ENCODE measurements around the gene IMPG2.

DNA sequence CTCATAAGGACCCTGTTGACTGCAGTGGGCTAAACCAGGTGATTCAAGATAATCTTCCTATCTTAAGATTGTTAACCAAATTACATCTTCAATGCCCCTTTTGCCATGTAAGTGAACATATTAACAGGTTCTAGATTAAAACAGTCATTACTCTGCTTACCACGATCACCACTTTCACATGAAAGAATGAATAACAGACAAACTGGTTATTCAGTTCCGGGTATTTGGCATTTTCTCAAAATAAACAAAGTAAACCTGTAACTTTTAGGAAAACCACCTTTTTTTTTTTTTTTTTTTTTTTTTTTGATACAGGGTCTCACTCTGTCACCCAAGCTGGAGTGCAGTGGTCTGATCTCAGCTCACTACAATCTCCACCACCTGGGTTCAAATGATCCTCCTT, 131.2 kb downstream of the IMPG2 start:
- TF ChIP-seq, protein P1, sequence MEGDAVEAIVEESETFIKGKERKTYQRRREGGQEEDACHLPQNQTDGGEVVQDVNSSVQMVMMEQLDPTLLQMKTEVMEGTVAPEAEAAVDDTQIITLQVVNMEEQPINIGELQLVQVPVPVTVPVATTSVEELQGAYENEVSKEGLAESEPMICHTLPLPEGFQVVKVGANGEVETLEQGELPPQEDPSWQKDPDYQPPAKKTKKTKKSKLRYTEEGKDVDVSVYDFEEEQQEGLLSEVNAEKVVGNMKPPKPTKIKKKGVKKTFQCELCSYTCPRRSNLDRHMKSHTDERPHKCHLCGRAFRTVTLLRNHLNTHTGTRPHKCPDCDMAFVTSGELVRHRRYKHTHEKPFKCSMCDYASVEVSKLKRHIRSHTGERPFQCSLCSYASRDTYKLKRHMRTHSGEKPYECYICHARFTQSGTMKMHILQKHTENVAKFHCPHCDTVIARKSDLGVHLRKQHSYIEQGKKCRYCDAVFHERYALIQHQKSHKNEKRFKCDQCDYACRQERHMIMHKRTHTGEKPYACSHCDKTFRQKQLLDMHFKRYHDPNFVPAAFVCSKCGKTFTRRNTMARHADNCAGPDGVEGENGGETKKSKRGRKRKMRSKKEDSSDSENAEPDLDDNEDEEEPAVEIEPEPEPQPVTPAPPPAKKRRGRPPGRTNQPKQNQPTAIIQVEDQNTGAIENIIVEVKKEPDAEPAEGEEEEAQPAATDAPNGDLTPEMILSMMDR (IDR thresholded peaks at IDR 0.05), result no peak
- no peak for TF ChIP-seq POLR2A (IDR thresholded peaks at IDR 0.05)

All from sigmoid colon (tissue), 3 donors.